Central memory CD4-positive, alpha-beta T cell (primary cell): ENCODE measurements around the gene LY6G6C.
"Not testable (repeated sequence)": the region's sequence is repeated elsewhere in the genome, so short reads cannot be mapped to it uniquely, and the experiment has no call there.

Source experiments
- DNase-seq: peaks from one replicate; pipeline ENCODE4 v3.0.0; 2022

Gene LY6G6C

GRCh38 chr6:31725502-31726350 is 4.2 kb upstream of the LY6G6C start:
- no peak for DNase-seq

GRCh38 chr6:31723980-31724691 is 2.6 kb upstream of the LY6G6C start:
- DNase-seq: no peak

GRCh38 chr6:31723245-31723979 is 1.9 kb upstream of the LY6G6C start, which contains the start of gene MPIG6B:
MPIG6B (plus strand) TSS chr6:31723373; CDS start chr6:31723384, 11 bp downstream.
- DNase-seq: no peak

- DNase-seq: no peak
Observed at GRCh38 chr6:31722173-31722572, 627 bp upstream of the LY6G6C start.

- no peak for DNase-seq
Observed at GRCh38 chr6:31720196-31720770, 1.3 kb downstream of the LY6G6C start.

GRCh38 chr6:31719001-31719400 is 2.5 kb downstream of the LY6G6C start:
- DNase-seq: no peak

- no peak for DNase-seq
Observed at GRCh38 chr6:31718265-31718664, 3.3 kb downstream of the LY6G6C start.

- no peak for DNase-seq
Observed at GRCh38 chr6:31717499-31718222, 3.9 kb downstream of the LY6G6C start.

GRCh38 chr6:31715022-31715958 is 6.3 kb downstream of the LY6G6C start, which contains the start of gene LY6G6D:
LY6G6D (plus strand) TSS chr6:31715348; CDS start chr6:31715356, 8 bp downstream.
- DNase-seq: no peak

GRCh38 chr6:31713991-31714684 is 7.4 kb downstream of the LY6G6C start:
- DNase-seq: no peak

GRCh38 chr6:31713465-31713864 is 8.1 kb downstream of the LY6G6C start:
- DNase-seq: no peak

GRCh38 chr6:31712296-31712695 is 9.2 kb downstream of the LY6G6C start:
- DNase-seq: no peak

GRCh38 chr6:31711233-31711632 is 10.3 kb downstream of the LY6G6C start:
- no peak for DNase-seq

GRCh38 chr6:31710523-31711219 is 10.9 kb downstream of the LY6G6C start:
- no peak for DNase-seq

- DNase-seq: not testable (repeated sequence)
Observed at GRCh38 chr6:31709157-31709556, 12.4 kb downstream of the LY6G6C start.

GRCh38 chr6:31708224-31708623 is 13.3 kb downstream of the LY6G6C start:
- no peak for DNase-seq

GRCh38 chr6:31707701-31708100 is 13.8 kb downstream of the LY6G6C start:
- DNase-seq: no peak

GRCh38 chr6:31706599-31706998 is 14.9 kb downstream of the LY6G6C start, which contains the start of gene LY6G6F:
LY6G6F (plus strand) TSS chr6:31706866; CDS start chr6:31706907, 41 bp downstream.
- DNase-seq: no peak

GRCh38 chr6:31705931-31706330 is 15.6 kb downstream of the LY6G6C start:
- DNase-seq: no peak
